Measurements from ENCODE around the gene FBLN2.

Gene FBLN2

GRCh38 chr3:13506680-13507079, 42.2 kb upstream of the FBLN2 start:
- no peak for DNase-seq
- no peak for TF ChIP-seq CTCF (IDR thresholded peaks at IDR 0.05)
- Histone ChIP-seq H3K36me3 (peaks cover 0 to 45% (median 23%) of the 10 kb centered on the region in 3 donors), H3K9me3 (no peaks in the 10 kb centered on the region), H3K4me1 (peaks cover 0 to 7% (median 0%) of the 10 kb centered on the region in 4 donors), H3K27me3 (no peaks in the 10 kb centered on the region), H3K4me3 (no peak overlapping the region), H3K27ac (no peak overlapping the region)
- intact Hi-C loops (cut with DNase I; ENCODE audit: low total_unique reads), result no loop called here

- H3K4me3 ChIP-seq, result no peak overlapping the region
- peak in 1 of 2 donors; percentile 58 for DNase-seq
- H3K27ac ChIP-seq, result no peak overlapping the region
- no peaks in the 10 kb centered on the region for H3K27me3 ChIP-seq
- intact Hi-C loops (cut with DNase I; ENCODE audit: low total_unique reads), result no loop called here
- H3K9me3 ChIP-seq, result no peaks in the 10 kb centered on the region
- peaks cover 0 to 7% (median 0%) of the 10 kb centered on the region in 4 donors for H3K4me1 ChIP-seq
- peaks cover 0 to 40% (median 18%) of the 10 kb centered on the region in 3 donors for H3K36me3 ChIP-seq
- TF ChIP-seq CTCF (IDR thresholded peaks at IDR 0.05), result no peak
Measured at GRCh38 chr3:13507247-13507569, 41.7 kb upstream of the FBLN2 start.

GRCh38 chr3:13507570-13508339, 41.2 kb upstream of the FBLN2 start:
- H3K36me3 ChIP-seq, result peaks cover 0 to 34% (median 15%) of the 10 kb centered on the region in 3 donors
- H3K27me3 ChIP-seq, result no peaks in the 10 kb centered on the region
- DNase-seq, result peak in 1 of 2 donors; percentile 63
- no peak for TF ChIP-seq CTCF (IDR thresholded peaks at IDR 0.05)
- H3K4me1 ChIP-seq, result peaks cover 0 to 7% (median 0%) of the 10 kb centered on the region in 4 donors
- no peaks in the 10 kb centered on the region for H3K9me3 ChIP-seq
- no peak overlapping the region for H3K4me3 ChIP-seq
- intact Hi-C loops (cut with DNase I; ENCODE audit: low total_unique reads), result no loop called here
- no peak overlapping the region for H3K27ac ChIP-seq

- Histone ChIP-seq H3K36me3 (peaks cover 0 to 27% (median 8%) of the 10 kb centered on the region in 3 donors), H3K27me3 (no peaks in the 10 kb centered on the region), H3K27ac (no peak overlapping the region), H3K4me1 (peaks cover 0 to 8% (median 0%) of the 10 kb centered on the region in 4 donors), H3K9me3 (no peaks in the 10 kb centered on the region), H3K4me3 (no peak overlapping the region)
- no peak for TF ChIP-seq CTCF (IDR thresholded peaks at IDR 0.05)
- intact Hi-C loops (cut with DNase I; ENCODE audit: low total_unique reads), result no loop called here
- DNase-seq, result peak in 1 of 2 donors; percentile 57
Measured at GRCh38 chr3:13508496-13508895, 40.4 kb upstream of the FBLN2 start.

GRCh38 chr3:13509059-13509815, 39.7 kb upstream of the FBLN2 start:
- DNase-seq, result peak in 1 of 2 donors; percentile 60
- Histone ChIP-seq H3K36me3 (peaks cover 0 to 19% (median under 1%) of the 10 kb centered on the region in 3 donors), H3K27me3 (no peaks in the 10 kb centered on the region), H3K4me1 (peaks cover 0 to 13% (median 0%) of the 10 kb centered on the region in 4 donors), H3K9me3 (no peaks in the 10 kb centered on the region), H3K27ac (no peak overlapping the region), H3K4me3 (no peak overlapping the region)
- intact Hi-C loops (cut with DNase I; ENCODE audit: low total_unique reads), result no loop called here
- TF ChIP-seq CTCF (IDR thresholded peaks at IDR 0.05), result no peak

Measured in tibial artery (tissue), 4 donors.